Astrocyte (in vitro differentiated cells and primary cell): Measurements from ENCODE around the gene INPP5A. TPM values are rescaled to one million over a fixed set of nuclear protein-coding genes. Genes with fewer than 3 reads are reported as not detected.
"Not testable (repeated sequence)": the region's sequence is repeated elsewhere in the genome, so short reads cannot be mapped to it uniquely, and the experiment has no call there.

Experiments used
- DNase-seq: peaks from one replicate; pipeline ENCODE4 v3.0.0-alpha.2; 2010; ENCODE audit warnings: low read depth
- FAIRE-seq: peaks from 2 replicates; lab custom pipeline; 2011; peaks lifted over from hg19 to GRCh38; lab: Jason Lieb, UNC
- H2AFZ ChIP-seq: 2 replicates; pipeline ENCODE4 v1.6.0; 2012; ENCODE audit warnings: low read depth, low read length, inconsistent platforms
- H3K27ac ChIP-seq: 2 replicates; pipeline ENCODE4 v1.5.1; 2011; ENCODE audit warnings: low read depth, low read length, inconsistent platforms
- H3K27me3 ChIP-seq: 2 replicates; pipeline ENCODE4 v1.6.0; 2011; ENCODE audit warnings: low read length, inconsistent platforms; ENCODE audit not compliant: insufficient read depth
- H3K36me3 ChIP-seq: 2 replicates; pipeline ENCODE4 v1.5.1; 2011; ENCODE audit warnings: low read length, inconsistent platforms; ENCODE audit not compliant: insufficient read depth
- H3K4me1 ChIP-seq: 2 replicates; pipeline ENCODE4 v1.5.1; 2011; ENCODE audit warnings: low read length, inconsistent platforms; ENCODE audit not compliant: insufficient read depth
- H3K4me2 ChIP-seq: 2 replicates; pipeline ENCODE4 v1.6.0; 2012; ENCODE audit warnings: low read length, inconsistent platforms
- H3K4me3 ChIP-seq: 2 replicates; pipeline ENCODE4 v1.5.1; 2011; ENCODE audit warnings: low read depth, mild to moderate bottlenecking, low read length, inconsistent platforms; ENCODE audit not compliant: insufficient read depth
- H3K79me2 ChIP-seq: 2 replicates; pipeline ENCODE4 v1.6.0; 2012; ENCODE audit warnings: mild to moderate bottlenecking, low read length, inconsistent platforms; ENCODE audit not compliant: insufficient read depth
- H3K9ac ChIP-seq: 2 replicates; pipeline ENCODE4 v1.6.0; 2012; ENCODE audit warnings: mild to moderate bottlenecking, low read length, inconsistent platforms
- H3K9me3 ChIP-seq: 2 replicates; pipeline ENCODE4 v1.5.1; 2012; ENCODE audit warnings: low read depth, mild to moderate bottlenecking, low read length, inconsistent platforms; ENCODE audit not compliant: insufficient read depth
- H4K20me1 ChIP-seq: 2 replicates; pipeline ENCODE4 v1.6.0; 2012; ENCODE audit warnings: low read length, inconsistent platforms; ENCODE audit not compliant: insufficient read depth
- H3K27ac Mint-ChIP-seq: one replicate; pipeline ENCODE4 v1.8.0; 2021; ENCODE audit warnings: mild to moderate bottlenecking, mixed read lengths; ENCODE audit not compliant: unreplicated experiment
- H3K27me3 Mint-ChIP-seq: one replicate; pipeline ENCODE4 v1.8.0; 2021; ENCODE audit warnings: low read depth, mixed read lengths; ENCODE audit not compliant: unreplicated experiment
- H3K36me3 Mint-ChIP-seq: one replicate; pipeline ENCODE4 v1.8.0; 2021; ENCODE audit warnings: low read depth, mixed read lengths; ENCODE audit not compliant: unreplicated experiment
- H3K4me1 Mint-ChIP-seq: one replicate; pipeline ENCODE4 v1.8.0; 2021; ENCODE audit warnings: low read depth, mixed read lengths; ENCODE audit not compliant: unreplicated experiment
- H3K4me3 Mint-ChIP-seq: one replicate; pipeline ENCODE4 v1.8.0; 2021; ENCODE audit warnings: mild to moderate bottlenecking, moderate library complexity, mixed read lengths; ENCODE audit not compliant: unreplicated experiment
- H3K9me3 Mint-ChIP-seq: one replicate; pipeline ENCODE4 v1.8.0; 2021; ENCODE audit warnings: mild to moderate bottlenecking, mixed read lengths; ENCODE audit not compliant: unreplicated experiment
- CTCF ChIP-seq: IDR thresholded peaks from 2 replicates; pipeline ENCODE4 v1.5.1; 2011; ENCODE audit warnings: low read depth, mild to moderate bottlenecking, inconsistent platforms, low read length, moderate library complexity; ENCODE audit not compliant: insufficient read depth
- EZH2 ChIP-seq: IDR thresholded peaks from 2 replicates; pipeline ENCODE4 v1.6.1; 2012; ENCODE audit warnings: mild to moderate bottlenecking, low read length, inconsistent platforms; ENCODE audit not compliant: insufficient read depth
- total RNA-seq: library from RNA; stranded (reverse); gene quantifications from 2 replicates; pipeline ENCODE4 v1.2.1, GENCODE V29; 2021

The INPP5A gene
- total RNA-seq, 1 donor from 2014 or later, result 39.1 TPM

- H3K27me3 Mint-ChIP-seq, result no peaks in the 10 kb centered on the region
- Histone ChIP-seq H3K4me1 (no peaks in the 10 kb centered on the region), H3K27ac (no peak overlapping the region), H3K36me3 (no peaks in the 10 kb centered on the region), H3K27me3 (no peaks in the 10 kb centered on the region), H3K4me2 (no peak overlapping the region), H3K79me2 (peaks cover 85% of the 10 kb centered on the region), H3K9me3 (no peaks in the 10 kb centered on the region), H2AFZ (no peak overlapping the region), H4K20me1 (peaks cover 83% of the 10 kb centered on the region), H3K4me3 (no peak overlapping the region), H3K9ac (no peak overlapping the region)
- TF ChIP-seq CTCF (no peak), EZH2 (no peak)
- FAIRE-seq, result no peak
- H3K9me3 Mint-ChIP-seq, result no peaks in the 10 kb centered on the region
- H3K27ac Mint-ChIP-seq, result no peak overlapping the region
- H3K4me3 Mint-ChIP-seq, result no peak overlapping the region
- H3K4me1 Mint-ChIP-seq, result no peaks in the 10 kb centered on the region
- DNase-seq, result no peak
- no peaks in the 10 kb centered on the region for H3K36me3 Mint-ChIP-seq
Measured at GRCh38 chr10:132551808-132552130, 14.2 kb downstream of the INPP5A start.

- H3K27me3 ChIP-seq, H3K4me3 Mint-ChIP-seq, H3K9ac ChIP-seq, H3K4me2 ChIP-seq, H3K27ac ChIP-seq, H3K9me3 Mint-ChIP-seq, FAIRE-seq, H3K36me3 Mint-ChIP-seq, H3K4me1 ChIP-seq, H3K27ac Mint-ChIP-seq, H3K9me3 ChIP-seq, DNase-seq, H3K36me3 ChIP-seq, H3K4me3 ChIP-seq, H3K27me3 Mint-ChIP-seq, H3K4me1 Mint-ChIP-seq, H2AFZ ChIP-seq: not testable (repeated sequence)
- H4K20me1 ChIP-seq, result peaks cover 83% of the 10 kb centered on the region
- peaks cover 85% of the 10 kb centered on the region for H3K79me2 ChIP-seq
Measured at GRCh38 chr10:132552635-132553034, 15.0 kb downstream of the INPP5A start.

- not testable (repeated sequence) for H3K4me3 Mint-ChIP-seq
Measured at GRCh38 chr10:132553568-132553967, 16.0 kb downstream of the INPP5A start.

More at GRCh38 chr10:132553568-132553967, 16.0 kb downstream of the INPP5A start:
- not testable (repeated sequence) for H3K4me1 ChIP-seq, H3K36me3 ChIP-seq, H3K27ac Mint-ChIP-seq, DNase-seq, H3K9me3 Mint-ChIP-seq, H3K4me2 ChIP-seq, H3K27me3 Mint-ChIP-seq, H3K9ac ChIP-seq, H3K9me3 ChIP-seq, FAIRE-seq, H3K36me3 Mint-ChIP-seq, H3K4me3 ChIP-seq, H3K27ac ChIP-seq, H3K27me3 ChIP-seq, H2AFZ ChIP-seq, H3K4me1 Mint-ChIP-seq
- Histone ChIP-seq H4K20me1 (peaks cover 83% of the 10 kb centered on the region), H3K79me2 (peaks cover 85% of the 10 kb centered on the region)
